ENCODE results near the gene SLC66A2.

GRCh38 chr18:79935098-79935480, 16.4 kb downstream of the SLC66A2 start:
- no peak for TF ChIP-seq POLR2A (IDR thresholded peaks at IDR 0.05)
- TF ChIP-seq CTCF (IDR thresholded peaks at IDR 0.05): no peak

Data from testis (tissue), 2 donors.